Ishikawa (cell line): Measurements from ENCODE around the gene TMEM91.

Source experiments
- CEBPB ChIP-seq: IDR thresholded peaks from 2 replicates; pipeline ENCODE4 v1.6.1; 2012
- CREB1 ChIP-seq: IDR thresholded peaks from 2 replicates; pipeline ENCODE4 v1.6.1; 2012; ENCODE audit warnings: low read depth
- EGR1 ChIP-seq: IDR thresholded peaks from 2 replicates; pipeline ENCODE4 v1.6.1; 2012
- EP300 ChIP-seq: IDR thresholded peaks from 2 replicates; pipeline ENCODE4 v1.6.1; 2012; ENCODE audit warnings: borderline replicate concordance
- NFIC ChIP-seq: IDR thresholded peaks from 2 replicates; pipeline ENCODE4 v1.6.1; 2012
- RAD21 ChIP-seq: IDR thresholded peaks from 2 replicates; pipeline ENCODE4 v1.6.1; 2012; ENCODE audit warnings: low read depth
- TAF1 ChIP-seq: IDR thresholded peaks from 2 replicates; pipeline ENCODE4 v1.6.1; 2012; ENCODE audit warnings: low read depth, mild to moderate bottlenecking
- TCF12 ChIP-seq: IDR thresholded peaks from 2 replicates; pipeline ENCODE4 v1.6.1; 2012; ENCODE audit warnings: low read depth
- TEAD4 ChIP-seq: IDR thresholded peaks from 2 replicates; pipeline ENCODE4 v1.6.1; 2012
- YY1 ChIP-seq: IDR thresholded peaks from 2 replicates; pipeline ENCODE4 v1.6.1; 2012; ENCODE audit warnings: low read depth
- ZBTB7A ChIP-seq: IDR thresholded peaks from 2 replicates; pipeline ENCODE4 v1.6.1; 2012; ENCODE audit warnings: low read depth
- TF ChIP-seq, protein P1 (sequence below): IDR thresholded peaks from 2 replicates; pipeline ENCODE4 v1.6.1; 2012
- TF ChIP-seq, protein P2 (sequence below): IDR thresholded peaks from 2 replicates; pipeline ENCODE4 v1.6.1; 2012; ENCODE audit warnings: low read depth, mild to moderate bottlenecking

DNA sequence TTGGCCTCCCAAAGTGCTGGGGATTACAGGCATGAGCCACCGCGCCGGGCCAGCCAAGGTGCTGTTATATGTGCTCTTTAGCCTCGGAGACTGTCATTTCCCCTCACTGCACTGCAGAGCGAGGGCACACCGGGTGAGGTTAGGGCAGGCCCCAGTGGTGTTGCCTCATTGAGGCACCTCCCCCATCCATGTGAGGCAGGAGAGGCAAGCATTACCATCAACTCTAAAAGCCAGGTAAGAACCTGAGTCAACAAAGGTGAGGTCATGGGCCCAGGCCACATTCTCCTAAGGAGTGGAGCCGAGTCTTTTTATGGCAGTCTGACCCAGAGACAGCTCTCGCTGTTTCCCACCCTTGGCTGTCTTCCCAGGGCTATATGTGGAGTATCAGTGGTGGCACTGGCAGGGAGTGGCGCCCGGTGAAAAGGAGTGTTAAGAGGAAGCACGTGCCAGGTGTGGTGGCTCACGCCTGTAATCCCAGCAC is 39.9 kb downstream of the TMEM91 start:
- TF ChIP-seq, protein P1, sequence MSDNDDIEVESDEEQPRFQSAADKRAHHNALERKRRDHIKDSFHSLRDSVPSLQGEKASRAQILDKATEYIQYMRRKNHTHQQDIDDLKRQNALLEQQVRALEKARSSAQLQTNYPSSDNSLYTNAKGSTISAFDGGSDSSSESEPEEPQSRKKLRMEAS, result no peak
- no peak for TF ChIP-seq RAD21
- no peak for TF ChIP-seq ZBTB7A
- no peak for TF ChIP-seq EGR1
- TF ChIP-seq EP300, result no peak
- no peak for TF ChIP-seq TAF1
- no peak for TF ChIP-seq TEAD4
- TF ChIP-seq TCF12, result no peak
- no peak for TF ChIP-seq YY1
- TF ChIP-seq, protein P2, sequence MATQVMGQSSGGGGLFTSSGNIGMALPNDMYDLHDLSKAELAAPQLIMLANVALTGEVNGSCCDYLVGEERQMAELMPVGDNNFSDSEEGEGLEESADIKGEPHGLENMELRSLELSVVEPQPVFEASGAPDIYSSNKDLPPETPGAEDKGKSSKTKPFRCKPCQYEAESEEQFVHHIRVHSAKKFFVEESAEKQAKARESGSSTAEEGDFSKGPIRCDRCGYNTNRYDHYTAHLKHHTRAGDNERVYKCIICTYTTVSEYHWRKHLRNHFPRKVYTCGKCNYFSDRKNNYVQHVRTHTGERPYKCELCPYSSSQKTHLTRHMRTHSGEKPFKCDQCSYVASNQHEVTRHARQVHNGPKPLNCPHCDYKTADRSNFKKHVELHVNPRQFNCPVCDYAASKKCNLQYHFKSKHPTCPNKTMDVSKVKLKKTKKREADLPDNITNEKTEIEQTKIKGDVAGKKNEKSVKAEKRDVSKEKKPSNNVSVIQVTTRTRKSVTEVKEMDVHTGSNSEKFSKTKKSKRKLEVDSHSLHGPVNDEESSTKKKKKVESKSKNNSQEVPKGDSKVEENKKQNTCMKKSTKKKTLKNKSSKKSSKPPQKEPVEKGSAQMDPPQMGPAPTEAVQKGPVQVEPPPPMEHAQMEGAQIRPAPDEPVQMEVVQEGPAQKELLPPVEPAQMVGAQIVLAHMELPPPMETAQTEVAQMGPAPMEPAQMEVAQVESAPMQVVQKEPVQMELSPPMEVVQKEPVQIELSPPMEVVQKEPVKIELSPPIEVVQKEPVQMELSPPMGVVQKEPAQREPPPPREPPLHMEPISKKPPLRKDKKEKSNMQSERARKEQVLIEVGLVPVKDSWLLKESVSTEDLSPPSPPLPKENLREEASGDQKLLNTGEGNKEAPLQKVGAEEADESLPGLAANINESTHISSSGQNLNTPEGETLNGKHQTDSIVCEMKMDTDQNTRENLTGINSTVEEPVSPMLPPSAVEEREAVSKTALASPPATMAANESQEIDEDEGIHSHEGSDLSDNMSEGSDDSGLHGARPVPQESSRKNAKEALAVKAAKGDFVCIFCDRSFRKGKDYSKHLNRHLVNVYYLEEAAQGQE, result no peak
- no peak for TF ChIP-seq NFIC
- TF ChIP-seq CEBPB, result no peak
- TF ChIP-seq CREB1, result no peak
